ENCODE measurements around the gene ZBTB9.

- TF ChIP-seq CTCF (IDR thresholded peaks at IDR 0.05) (no peak), POLR2A (IDR thresholded peaks at IDR 0.05) (no peak)
Observed at GRCh38 chr6:33420491-33421343, 33.7 kb upstream of the ZBTB9 start.

Measured in suprapubic skin (tissue), 3 donors.